Endothelial cell of umbilical vein (primary cell): Measurements from ENCODE around the gene FBXO22.

Source experiments
- EZH2 ChIP-seq: IDR thresholded peaks from 2 replicates; pipeline ENCODE4 v1.6.1; 2012; ENCODE audit warnings: borderline replicate concordance, low read depth, mild to moderate bottlenecking, moderate library complexity, low read length, inconsistent platforms; ENCODE audit not compliant: severe bottlenecking
- FOS ChIP-seq: IDR thresholded peaks from 2 replicates; pipeline ENCODE4 v1.6.1; 2011; ENCODE audit warnings: mild to moderate bottlenecking, low read length, moderate library complexity, borderline replicate concordance; ENCODE audit not compliant: insufficient read depth
- GATA2 ChIP-seq: IDR thresholded peaks from 2 replicates; pipeline ENCODE4 v1.7.0; 2011; ENCODE audit warnings: low read depth, mild to moderate bottlenecking, moderate library complexity, mixed read lengths, low read length; ENCODE audit not compliant: insufficient read length, insufficient read depth
- JUN ChIP-seq: IDR thresholded peaks from 2 replicates; pipeline ENCODE4 v1.6.1; 2011; ENCODE audit warnings: borderline replicate concordance, low read depth; ENCODE audit not compliant: insufficient read length, insufficient read depth
- MYC ChIP-seq: IDR thresholded peaks from one replicate; pipeline ENCODE4 v1.6.1; 2011; ENCODE audit warnings: mild to moderate bottlenecking, low read depth, low read length
- POLR2A ChIP-seq: IDR thresholded peaks from 2 replicates; pipeline ENCODE4 v1.6.1; 2012; ENCODE audit warnings: low read depth, mild to moderate bottlenecking, control low read depth, low read length
- POLR2AphosphoS5 ChIP-seq: IDR thresholded peaks from 2 replicates; pipeline ENCODE4 v1.6.1; 2012; ENCODE audit warnings: low read depth, mild to moderate bottlenecking, control low read depth, low read length, moderate library complexity; ENCODE audit not compliant: insufficient read depth
- TF ChIP-seq, protein P1 (sequence below): IDR thresholded peaks from 2 replicates; pipeline ENCODE4 v1.6.1; 2011; ENCODE audit not compliant: insufficient read depth, insufficient read length
- TF ChIP-seq, protein P2 (sequence below), 2 donors: IDR thresholded peaks; 1 replicate in 1 of 2; 2 replicates in 1 of 2; pipeline ENCODE4 v1.5.1; 2011; ENCODE audit warnings: low read length in 2 of 2, mild to moderate bottlenecking in 2 of 2, moderate library complexity in 2 of 2, control low read depth in 1 of 2, inconsistent platforms in 1 of 2, low read depth in 1 of 2; ENCODE audit not compliant: insufficient read depth in 1 of 2; ENCODE audit errors: extremely low read depth in 1 of 2

DNA sequence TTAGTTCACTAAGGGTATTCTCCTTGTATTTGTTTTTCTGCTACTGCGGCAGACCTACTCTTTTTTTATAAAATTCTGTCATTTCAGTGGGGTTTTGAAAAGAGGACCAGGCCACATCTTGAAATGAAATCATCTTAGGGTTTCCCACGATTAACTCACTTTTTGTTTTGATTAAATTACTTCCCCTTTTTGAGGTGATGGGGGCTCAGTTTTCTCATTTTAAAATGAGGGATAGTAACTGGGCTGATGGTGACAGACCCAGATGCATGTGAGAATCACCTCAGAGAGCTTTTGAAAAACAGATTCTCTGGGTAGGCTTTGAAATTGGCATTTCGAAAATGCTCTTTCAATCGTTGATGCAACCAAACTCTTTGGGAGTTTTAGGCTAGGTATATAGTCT is 36.2 kb upstream of the FBXO22 start:
- TF ChIP-seq POLR2A (no peak), GATA2 (no peak), EZH2 (no peak), POLR2AphosphoS5 (no peak), JUN (no peak), MYC (no peak), FOS (no peak)
- TF ChIP-seq, protein P1, sequence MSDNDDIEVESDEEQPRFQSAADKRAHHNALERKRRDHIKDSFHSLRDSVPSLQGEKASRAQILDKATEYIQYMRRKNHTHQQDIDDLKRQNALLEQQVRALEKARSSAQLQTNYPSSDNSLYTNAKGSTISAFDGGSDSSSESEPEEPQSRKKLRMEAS, result no peak
- TF ChIP-seq, protein P2, sequence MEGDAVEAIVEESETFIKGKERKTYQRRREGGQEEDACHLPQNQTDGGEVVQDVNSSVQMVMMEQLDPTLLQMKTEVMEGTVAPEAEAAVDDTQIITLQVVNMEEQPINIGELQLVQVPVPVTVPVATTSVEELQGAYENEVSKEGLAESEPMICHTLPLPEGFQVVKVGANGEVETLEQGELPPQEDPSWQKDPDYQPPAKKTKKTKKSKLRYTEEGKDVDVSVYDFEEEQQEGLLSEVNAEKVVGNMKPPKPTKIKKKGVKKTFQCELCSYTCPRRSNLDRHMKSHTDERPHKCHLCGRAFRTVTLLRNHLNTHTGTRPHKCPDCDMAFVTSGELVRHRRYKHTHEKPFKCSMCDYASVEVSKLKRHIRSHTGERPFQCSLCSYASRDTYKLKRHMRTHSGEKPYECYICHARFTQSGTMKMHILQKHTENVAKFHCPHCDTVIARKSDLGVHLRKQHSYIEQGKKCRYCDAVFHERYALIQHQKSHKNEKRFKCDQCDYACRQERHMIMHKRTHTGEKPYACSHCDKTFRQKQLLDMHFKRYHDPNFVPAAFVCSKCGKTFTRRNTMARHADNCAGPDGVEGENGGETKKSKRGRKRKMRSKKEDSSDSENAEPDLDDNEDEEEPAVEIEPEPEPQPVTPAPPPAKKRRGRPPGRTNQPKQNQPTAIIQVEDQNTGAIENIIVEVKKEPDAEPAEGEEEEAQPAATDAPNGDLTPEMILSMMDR (IDR thresholded peaks at IDR 0.05; ENCODE audit: extremely low read depth in 1 of 2, insufficient read depth in 1 of 2, low read depth in 1 of 2, low read length in 2 of 2), result no peak
